Muscle layer of duodenum (tissue), 2 donors: ENCODE data around the gene FOXC1.

Experiments
- H3K27ac ChIP-seq: one replicate; pipeline ENCODE4 v1.7.0; 2013; ENCODE audit warnings: mild to moderate bottlenecking, low read length
- H3K27me3 ChIP-seq: one replicate; pipeline ENCODE4 v1.7.0; 2013; ENCODE audit warnings: low read depth, mild to moderate bottlenecking, control low read depth, low read length
- H3K36me3 ChIP-seq, 2 donors: one replicate each; pipeline ENCODE4 v1.7.0; 2013; ENCODE audit warnings: low read length in 2 of 2, control low read depth in 1 of 2, mild to moderate bottlenecking in 1 of 2; ENCODE audit not compliant: insufficient read depth in 2 of 2, control insufficient read depth in 1 of 2
- H3K4me1 ChIP-seq, 2 donors: one replicate each; pipeline ENCODE4 v1.7.0; 2013; ENCODE audit warnings: low read length in 2 of 2, mild to moderate bottlenecking in 2 of 2, control low read depth in 1 of 2, moderate library complexity in 1 of 2; ENCODE audit not compliant: insufficient read depth in 2 of 2, control insufficient read depth in 1 of 2
- H3K4me3 ChIP-seq, 2 donors: one replicate each; pipeline ENCODE4 v1.7.0; 2013; ENCODE audit warnings: low read length in 2 of 2, low read depth in 1 of 2, mild to moderate bottlenecking in 1 of 2
- H3K9me3 ChIP-seq, 2 donors: one replicate each; pipeline ENCODE4 v1.7.0; 2013; ENCODE audit warnings: low read length in 2 of 2, control low read depth in 1 of 2, mild to moderate bottlenecking in 1 of 2; ENCODE audit not compliant: control insufficient read depth in 1 of 2
- donor health status: healthy.

Gene FOXC1

DNA sequence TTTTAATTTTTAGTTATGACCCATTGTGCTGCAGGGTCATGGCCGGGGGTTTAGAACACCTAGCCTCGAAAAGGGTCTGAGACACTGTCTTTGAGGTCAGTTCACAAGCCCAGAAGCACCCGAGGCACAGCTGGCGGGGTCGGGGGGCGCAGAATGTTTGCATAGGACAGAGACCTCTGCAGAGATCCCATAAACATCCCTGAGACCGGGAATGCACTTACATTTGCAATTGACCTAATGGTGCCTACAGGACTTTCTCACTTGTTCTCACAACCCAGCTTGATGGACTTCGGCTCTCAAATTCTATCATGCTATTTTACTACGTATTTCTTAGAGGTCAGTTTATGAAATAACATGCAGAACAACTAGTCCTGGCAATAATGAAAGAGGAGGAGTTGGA lies 33.5 kb upstream of the FOXC1 start:
- peaks cover 0 to 4% of the 10 kb centered on the region in 2 donors for H3K9me3 ChIP-seq
- H3K4me1 ChIP-seq, result no peaks in the 10 kb centered on the region
- no peaks in the 10 kb centered on the region for H3K36me3 ChIP-seq
- no peak overlapping the region for H3K4me3 ChIP-seq
- no peaks in the 10 kb centered on the region for H3K27me3 ChIP-seq
- H3K27ac ChIP-seq, result no peak overlapping the region

DNA sequence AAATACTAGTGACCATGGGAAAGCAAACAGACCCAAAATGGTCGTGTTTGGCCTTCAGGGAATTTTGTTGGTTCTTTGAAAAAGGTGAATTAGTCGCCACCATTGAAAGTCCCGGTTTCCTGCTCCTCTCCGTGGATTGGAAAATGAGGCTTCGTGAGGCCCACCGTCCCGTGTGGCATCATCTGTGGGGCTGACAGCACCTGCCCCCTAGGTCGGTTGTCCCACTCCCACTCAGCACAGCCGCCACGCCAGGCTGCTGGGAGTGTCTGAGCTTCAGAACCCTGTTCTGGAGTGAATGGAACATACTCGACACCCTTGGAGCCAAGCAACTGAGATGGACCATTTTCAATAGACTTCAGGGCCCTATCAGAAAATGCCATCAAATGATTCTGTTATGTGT lies 33.0 kb upstream of the FOXC1 start:
- Histone ChIP-seq H3K9me3 (no peaks in the 10 kb centered on the region), H3K36me3 (no peaks in the 10 kb centered on the region), H3K4me3 (no peak overlapping the region), H3K27ac (no peak overlapping the region), H3K4me1 (no peaks in the 10 kb centered on the region), H3K27me3 (no peaks in the 10 kb centered on the region)

DNA sequence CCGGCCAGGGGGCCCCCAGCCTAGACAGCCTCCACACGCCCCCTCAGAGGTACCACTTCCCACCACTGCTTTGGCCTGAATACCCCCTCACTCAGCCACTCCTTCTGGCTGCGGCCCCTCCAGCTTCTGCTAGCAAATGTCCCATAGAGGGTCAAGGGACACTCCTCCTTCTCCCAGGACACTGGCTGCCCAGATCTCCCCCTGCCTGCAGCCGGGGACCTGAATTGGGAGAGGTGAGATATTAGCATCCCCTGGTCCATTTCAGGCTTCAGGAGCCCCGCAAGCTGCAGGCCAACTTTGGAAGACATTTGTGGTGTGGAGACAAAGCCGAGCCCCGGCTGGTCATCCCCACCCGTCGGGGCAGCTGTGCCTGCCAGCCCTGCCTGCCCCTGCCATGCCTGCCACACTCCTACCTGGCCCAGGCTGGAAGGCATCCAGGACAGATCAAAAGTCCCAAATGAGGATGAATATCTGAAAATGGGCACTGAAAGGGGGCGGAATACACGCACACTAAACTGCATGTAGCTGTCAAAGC lies 32.5 kb upstream of the FOXC1 start:
- H3K27me3 ChIP-seq, result no peaks in the 10 kb centered on the region
- H3K27ac ChIP-seq, result no peak overlapping the region
- no peaks in the 10 kb centered on the region for H3K4me1 ChIP-seq
- H3K4me3 ChIP-seq, result no peak overlapping the region
- no peaks in the 10 kb centered on the region for H3K9me3 ChIP-seq
- no peaks in the 10 kb centered on the region for H3K36me3 ChIP-seq

DNA sequence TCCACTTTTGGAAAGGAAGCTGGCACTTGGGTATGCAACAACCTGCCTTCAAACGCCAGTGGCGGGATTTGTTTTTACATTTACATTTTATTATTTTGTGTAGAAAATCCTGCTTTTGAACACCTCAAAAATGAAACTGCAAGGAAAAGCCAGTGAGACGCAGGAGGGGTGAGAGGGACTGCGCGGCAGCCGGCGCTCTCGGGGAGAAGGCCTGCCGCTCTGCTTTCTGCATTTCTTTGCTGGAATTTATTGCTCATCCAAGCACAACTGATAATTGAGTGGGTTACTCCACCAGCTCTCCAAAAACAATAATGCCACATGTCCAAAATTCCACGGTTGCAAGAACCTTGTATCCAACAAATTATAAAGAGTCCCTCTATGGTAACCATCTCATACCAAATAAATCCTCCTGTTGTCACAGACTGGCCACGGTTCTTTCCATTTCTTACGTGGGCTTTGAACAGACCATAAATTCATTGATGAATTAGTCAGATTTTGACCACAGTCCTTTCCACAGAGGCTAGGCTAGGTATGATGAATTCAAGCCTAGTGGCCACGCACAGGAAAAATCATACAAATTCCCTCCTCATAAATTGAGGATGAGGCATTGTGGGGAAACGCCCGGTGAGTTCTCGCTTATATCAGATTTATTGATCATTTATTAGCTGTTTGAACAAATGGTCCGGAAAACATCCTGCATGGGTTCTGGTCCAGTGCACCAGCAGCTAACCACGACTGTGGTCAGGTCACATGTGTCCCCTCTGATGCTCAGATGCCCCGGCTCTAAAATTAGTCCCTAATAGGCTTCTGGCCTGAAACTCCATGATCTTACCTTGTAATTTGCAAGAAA lies 31.6 kb upstream of the FOXC1 start:
- Histone ChIP-seq H3K4me3 (no peak overlapping the region), H3K27ac (no peak overlapping the region), H3K36me3 (no peaks in the 10 kb centered on the region), H3K9me3 (no peaks in the 10 kb centered on the region), H3K27me3 (no peaks in the 10 kb centered on the region), H3K4me1 (no peaks in the 10 kb centered on the region)

DNA sequence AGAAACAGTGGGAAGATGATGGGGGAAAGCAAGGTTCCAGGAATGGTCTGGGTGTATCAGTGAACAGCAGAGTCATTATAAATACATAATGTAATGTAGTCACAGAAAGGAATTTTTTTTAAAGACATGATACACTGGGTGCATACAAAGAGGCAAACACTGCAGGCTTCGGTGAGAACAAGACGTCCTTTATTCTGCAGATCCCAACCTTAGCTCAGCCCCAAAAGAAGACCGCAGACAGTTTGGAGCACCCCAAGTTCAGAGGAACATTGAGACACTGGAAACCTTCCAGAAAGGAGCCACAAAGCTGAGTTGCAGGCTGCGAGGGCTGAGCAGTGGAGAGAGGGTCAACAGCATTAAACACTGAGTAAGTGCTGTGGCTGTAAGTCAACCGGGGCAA lies 30.6 kb upstream of the FOXC1 start:
- H3K36me3 ChIP-seq, result no peaks in the 10 kb centered on the region
- no peaks in the 10 kb centered on the region for H3K4me1 ChIP-seq
- H3K4me3 ChIP-seq, result no peak overlapping the region
- H3K27ac ChIP-seq, result no peak overlapping the region
- H3K9me3 ChIP-seq, result no peaks in the 10 kb centered on the region
- H3K27me3 ChIP-seq, result no peaks in the 10 kb centered on the region

DNA sequence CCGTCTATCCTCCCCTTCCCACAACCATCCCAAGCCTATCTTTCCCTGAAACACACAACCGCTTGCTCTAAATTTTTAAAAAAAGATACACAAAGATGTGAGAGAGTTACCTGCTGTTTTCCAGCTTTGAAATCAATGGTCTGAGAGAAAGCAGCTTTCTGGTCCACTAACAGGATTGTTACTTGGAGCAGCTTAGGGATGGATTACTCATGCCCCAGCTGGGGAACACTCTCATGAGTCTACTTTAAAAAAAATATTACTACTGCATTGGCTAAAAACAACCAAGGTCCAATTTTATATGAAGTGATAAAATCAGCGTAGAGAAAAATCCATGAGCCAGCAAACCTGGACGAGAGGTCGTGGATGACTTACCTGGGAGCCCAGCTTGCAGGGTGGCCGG lies 29.6 kb upstream of the FOXC1 start:
- Histone ChIP-seq H3K27ac (no peak overlapping the region), H3K9me3 (no peaks in the 10 kb centered on the region), H3K27me3 (no peaks in the 10 kb centered on the region), H3K4me3 (no peak overlapping the region), H3K4me1 (no peaks in the 10 kb centered on the region), H3K36me3 (no peaks in the 10 kb centered on the region)

DNA sequence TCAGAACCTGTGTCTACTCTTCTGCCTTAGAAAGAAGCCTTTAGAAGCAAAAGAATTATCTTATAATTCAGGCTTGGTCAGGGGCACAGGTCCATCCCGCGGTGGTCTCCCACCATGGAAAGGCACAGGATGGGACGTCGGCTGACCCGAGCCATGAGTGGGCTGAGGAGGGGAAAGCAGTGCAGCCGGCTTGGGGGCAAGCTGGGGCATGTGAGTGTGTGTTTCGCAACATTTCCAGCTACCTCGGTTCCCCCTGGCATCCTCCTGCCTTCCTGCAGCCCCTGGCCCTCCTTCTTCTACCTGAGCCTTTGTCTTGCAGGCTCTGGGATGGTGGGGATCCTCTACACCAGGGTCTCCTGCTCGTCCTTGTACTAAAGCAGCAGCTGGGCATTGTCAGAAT lies 29.1 kb upstream of the FOXC1 start:
- Histone ChIP-seq H3K4me1 (no peaks in the 10 kb centered on the region), H3K4me3 (no peak overlapping the region), H3K9me3 (no peaks in the 10 kb centered on the region), H3K27ac (no peak overlapping the region), H3K36me3 (no peaks in the 10 kb centered on the region), H3K27me3 (no peaks in the 10 kb centered on the region)

DNA sequence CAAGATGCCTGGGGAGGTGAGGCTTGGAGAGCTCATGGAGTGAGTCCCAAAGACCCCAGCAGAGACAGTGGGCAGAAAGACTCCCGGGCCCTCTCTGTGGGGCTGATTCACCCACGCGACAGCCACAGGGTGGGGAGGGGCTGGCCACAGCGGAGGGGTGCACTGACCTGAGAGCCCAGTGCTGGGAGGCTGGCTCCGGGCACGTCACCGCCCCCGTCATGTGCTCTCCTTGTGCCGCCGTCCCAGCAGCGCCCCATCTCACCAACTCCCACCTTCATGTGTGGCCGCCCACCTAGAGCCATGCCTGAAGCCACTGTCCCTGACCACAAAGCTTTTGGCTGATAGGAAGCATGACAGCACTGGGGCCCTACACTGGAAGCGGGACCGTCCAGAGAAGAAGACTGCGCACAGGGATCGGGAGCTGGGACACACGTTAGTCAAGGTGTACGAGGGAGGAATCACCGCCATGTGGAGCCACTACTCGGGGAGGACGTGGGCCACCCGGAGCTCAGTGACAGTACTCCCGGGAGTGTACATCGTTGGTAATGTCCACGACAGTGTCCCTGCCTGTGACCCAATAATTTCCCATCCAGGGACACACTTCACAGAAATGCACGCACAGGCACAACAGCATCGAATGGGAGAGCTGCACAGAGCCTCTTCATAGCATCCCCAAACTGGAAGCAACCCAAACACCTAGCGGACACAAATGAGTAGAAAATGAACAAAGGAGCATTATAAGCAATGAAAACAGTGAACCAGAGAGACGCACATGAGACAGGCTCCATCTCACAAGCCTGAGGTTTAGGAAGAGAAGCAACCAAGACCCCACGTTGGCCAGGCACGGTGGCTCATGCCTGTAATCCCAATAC lies 28.4 kb upstream of the FOXC1 start:
- H3K9me3 ChIP-seq, result no peaks in the 10 kb centered on the region
- H3K4me3 ChIP-seq, result no peak overlapping the region
- H3K27ac ChIP-seq, result no peak overlapping the region

DNA sequence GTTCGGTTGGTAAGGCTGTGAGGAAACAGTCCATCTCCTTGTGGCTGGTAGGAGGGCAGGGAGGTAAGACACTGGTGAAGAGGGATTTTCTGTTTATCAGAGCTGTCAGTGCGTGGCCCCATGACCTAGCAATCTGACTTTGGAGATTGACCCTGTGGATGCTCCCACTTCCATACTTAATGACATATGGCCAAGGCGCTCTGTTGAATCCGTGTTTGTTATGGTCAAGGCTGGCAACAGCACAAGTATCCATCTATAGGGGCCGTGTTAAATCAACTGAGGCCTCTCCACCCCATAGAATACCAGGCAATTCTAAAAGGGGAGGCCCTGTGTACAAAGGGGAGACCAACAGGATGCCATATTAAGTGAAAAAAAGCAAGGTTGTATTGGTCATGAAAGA lies 25.6 kb upstream of the FOXC1 start:
- Histone ChIP-seq H3K4me3 (no peak overlapping the region), H3K4me1 (no peaks in the 10 kb centered on the region), H3K9me3 (no peaks in the 10 kb centered on the region), H3K27me3 (no peaks in the 10 kb centered on the region), H3K36me3 (no peaks in the 10 kb centered on the region), H3K27ac (no peak overlapping the region)

More for the DNA sequence above, 28.4 kb upstream of the FOXC1 start:
- H3K36me3 ChIP-seq, result no peaks in the 10 kb centered on the region
- H3K4me1 ChIP-seq, result no peaks in the 10 kb centered on the region
- no peaks in the 10 kb centered on the region for H3K27me3 ChIP-seq

DNA sequence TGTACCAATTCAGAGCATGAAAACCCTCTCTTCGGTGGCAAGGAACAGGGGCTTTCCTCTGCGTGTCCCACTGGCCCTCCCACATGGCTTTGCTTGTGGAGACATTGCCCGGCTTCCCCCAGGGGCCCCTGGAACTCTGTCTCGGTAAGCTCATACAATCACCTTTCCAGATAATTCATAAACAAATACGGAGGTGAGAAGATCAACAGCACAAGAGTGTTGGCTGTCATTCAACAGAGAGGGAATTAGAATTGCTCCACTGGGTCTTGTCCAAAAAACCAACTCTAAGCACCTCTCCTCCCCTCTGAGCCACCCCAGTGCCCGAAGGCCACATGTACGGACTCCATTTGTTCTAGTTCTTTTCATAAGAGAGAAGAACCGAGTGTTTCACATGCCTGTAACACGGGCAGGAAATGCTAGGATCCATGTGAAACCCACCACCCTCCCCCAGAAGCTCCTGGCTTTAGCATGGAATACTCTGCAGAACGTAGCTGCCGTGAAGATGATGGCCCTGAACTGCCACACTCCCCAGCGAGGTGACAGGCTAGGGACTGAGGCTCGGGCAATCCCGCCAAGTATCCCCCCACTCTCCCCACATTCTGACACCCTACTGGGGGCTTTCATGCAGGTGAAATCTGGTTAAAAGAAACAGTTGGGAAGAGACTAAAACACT lies 24.6 kb upstream of the FOXC1 start:
- H3K9me3 ChIP-seq, result no peaks in the 10 kb centered on the region
- no peak overlapping the region for H3K27ac ChIP-seq
- H3K36me3 ChIP-seq, result no peaks in the 10 kb centered on the region
- no peak overlapping the region for H3K4me3 ChIP-seq
- H3K27me3 ChIP-seq, result no peaks in the 10 kb centered on the region
- H3K4me1 ChIP-seq, result no peaks in the 10 kb centered on the region

DNA sequence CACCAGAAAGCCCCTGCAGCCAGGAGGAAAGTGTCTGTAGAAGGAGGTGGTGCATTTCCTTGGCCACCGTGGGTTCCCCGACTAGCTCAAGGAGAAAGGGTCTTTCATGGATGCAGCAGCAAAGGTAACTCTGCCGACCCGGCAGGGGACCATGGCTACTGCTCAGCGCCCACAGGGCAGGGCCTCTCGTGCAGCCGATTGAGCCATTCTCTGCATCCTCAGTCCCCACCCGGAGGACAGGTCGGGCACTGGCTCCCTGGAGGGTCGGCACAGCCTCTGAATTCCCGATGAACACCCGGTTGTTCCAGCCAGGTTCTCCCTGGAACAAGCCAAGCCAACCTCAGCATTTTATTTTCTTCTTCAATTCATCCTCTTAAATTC lies 24.1 kb upstream of the FOXC1 start:
- Histone ChIP-seq H3K4me1 (no peaks in the 10 kb centered on the region), H3K36me3 (no peaks in the 10 kb centered on the region), H3K9me3 (no peaks in the 10 kb centered on the region), H3K27ac (no peak overlapping the region), H3K4me3 (no peak overlapping the region), H3K27me3 (no peaks in the 10 kb centered on the region)
